Tibial nerve (tissue), 4 donors: ENCODE measurements around the gene HNRNPF. TPM values are rescaled to one million over a fixed set of nuclear protein-coding genes. Genes with fewer than 3 reads are reported as not detected.

ENCODE experiments used
- DNase-seq, 2 donors: peaks; one replicate each; pipeline ENCODE4 v3.0.0-alpha.2; 2019; ENCODE audit warnings: low spot score in 2 of 2
- H3K27ac ChIP-seq, 4 donors: fragments of 200-600 bp; sonication (generic) in 3 of 4; one replicate each; pipeline ENCODE4 v1.5.1; 2017 to 2019; ENCODE audit warnings: mild to moderate bottlenecking in 1 of 4
- H3K27me3 ChIP-seq, 2 donors: fragments of 200-600 bp; sonication (generic) in 1 of 2; one replicate each; pipeline versions ENCODE4 v1.5.1 to v1.6.0; 2017 to 2019
- H3K36me3 ChIP-seq, 3 donors: fragments of 200-600 bp; sonication (generic); one replicate each; pipeline ENCODE4 v1.5.1; 2018 to 2019
- H3K4me1 ChIP-seq, 4 donors: fragments of 200-600 bp; sonication (generic) in 3 of 4; one replicate each; pipeline ENCODE4 v1.5.1; 2017 to 2019
- H3K4me3 ChIP-seq, 4 donors: fragments of 200-600 bp; sonication (generic) in 3 of 4; one replicate each; pipeline ENCODE4 v1.5.1; 2017 to 2019; ENCODE audit warnings: mild to moderate bottlenecking in 1 of 4, moderate library complexity in 1 of 4
- H3K9me3 ChIP-seq, 4 donors: fragments of 200-600 bp; sonication (generic) in 3 of 4; one replicate each; pipeline ENCODE4 v1.5.1; 2017 to 2019
- CTCF ChIP-seq, 5 experiments: fragments of 200-600 bp in 3 of 5; fragments of 450-650 bp in 2 of 5; sonication (generic) in 3 of 5; IDR thresholded peaks; one replicate each; pipeline ENCODE4 v1.5.1; 2016 to 2019; ENCODE audit warnings: antibody characterized with exemption in 5 of 5, mild to moderate bottlenecking in 3 of 5, moderate library complexity in 2 of 5
- EP300 ChIP-seq, 2 donors: sonication (generic); formaldehyde crosslinking; IDR thresholded peaks; one replicate each; pipeline ENCODE4 v1.6.1; 2017; ENCODE audit warnings: antibody characterized with exemption in 2 of 2, mild to moderate bottlenecking in 1 of 2
- POLR2A ChIP-seq, 2 donors: fragments of 450-650 bp; IDR thresholded peaks; one replicate each; pipeline ENCODE4 v1.6.1; 2017; ENCODE audit warnings: antibody characterized with exemption in 2 of 2, mild to moderate bottlenecking in 2 of 2, moderate library complexity in 2 of 2
- WGBS, 2 donors: methylation state at CpG; one replicate each; pipeline ENCODE4 v1.1.5; 2018; 5-methylcytosine and 5-hydroxymethylcytosine counted together
- total RNA-seq, 4 donors: library from RNA; depleted of rRNA; stranded (reverse); fragments of >200 nt; gene quantifications; one replicate each; pipeline ENCODE4 v1.1.0, GENCODE V29; 2016

Gene HNRNPF
- total RNA-seq, 4 donors from 2014 or later, result 112 to 136 (median 134) TPM

- no peak for TF ChIP-seq POLR2A (IDR thresholded peaks at IDR 0.05)
- TF ChIP-seq EP300 (IDR thresholded peaks at IDR 0.05), result no peak
- no peak for TF ChIP-seq CTCF (IDR thresholded peaks at IDR 0.05)
- DNase-seq, result no peak
- peaks cover 0 to 72% (median 46%) of the 10 kb centered on the region in 4 donors for H3K4me1 ChIP-seq
- no peaks in the 10 kb centered on the region for H3K27me3 ChIP-seq
- no peak overlapping the region for H3K4me3 ChIP-seq
- WGBS, 2 donors, result 57% methylated on average over 6 of the region's 6 CpGs
- peaks cover 0 to 10% (median 0%) of the 10 kb centered on the region in 3 donors for H3K36me3 ChIP-seq
- H3K27ac ChIP-seq, result peak overlapping the region in 2 of 4 donors; percentile 0 to 6
- H3K9me3 ChIP-seq, result no peaks in the 10 kb centered on the region
These were observed 4.3 kb downstream of the HNRNPF start for GRCh38 chr10:43404704-43405084.

- Histone ChIP-seq H3K4me1 (peaks cover 0 to 76% (median 51%) of the 10 kb centered on the region in 4 donors), H3K9me3 (no peaks in the 10 kb centered on the region), H3K27ac (peak overlapping the region in 2 of 4 donors; percentile 0 to 6), H3K27me3 (no peaks in the 10 kb centered on the region), H3K4me3 (no peak overlapping the region), H3K36me3 (peaks cover 0 to 15% (median 0%) of the 10 kb centered on the region in 3 donors)
- WGBS, 2 donors, result 76 to 81% methylated on average over 14 of the region's 14 CpGs
- TF ChIP-seq EP300 (IDR thresholded peaks at IDR 0.05), result no peak
- TF ChIP-seq POLR2A (IDR thresholded peaks at IDR 0.05), result no peak
- TF ChIP-seq CTCF (IDR thresholded peaks at IDR 0.05), result no peak
- no peak for DNase-seq
These were observed 4.9 kb downstream of the HNRNPF start for GRCh38 chr10:43403911-43404703.

- peaks cover 0 to 87% (median 61%) of the 10 kb centered on the region in 4 donors for H3K4me1 ChIP-seq
These were observed 6.0 kb downstream of the HNRNPF start for GRCh38 chr10:43402880-43403452.

GRCh38 chr10:43402176-43402575 lies 6.8 kb downstream of the HNRNPF start:
- Histone ChIP-seq H3K9me3 (no peaks in the 10 kb centered on the region), H3K4me3 (no peak overlapping the region), H3K36me3 (peaks cover 0 to 15% (median 0%) of the 10 kb centered on the region in 3 donors), H3K4me1 (peaks cover 0 to 94% (median 65%) of the 10 kb centered on the region in 4 donors), H3K27me3 (no peaks in the 10 kb centered on the region), H3K27ac (peak overlapping the region in 1 of 4 donors; percentile 22)
- 56 to 58% methylated on average over 4 of the region's 4 CpGs for WGBS, 2 donors
- no peak for DNase-seq
- TF ChIP-seq CTCF (IDR thresholded peaks at IDR 0.05) (no peak), EP300 (IDR thresholded peaks at IDR 0.05) (no peak), POLR2A (IDR thresholded peaks at IDR 0.05) (no peak)

More at GRCh38 chr10:43402880-43403452, 6.0 kb downstream of the HNRNPF start:
- 83 to 89% methylated on average over 7 of the region's 7 CpGs for WGBS, 2 donors
- peaks cover 0 to 15% (median 0%) of the 10 kb centered on the region in 3 donors for H3K36me3 ChIP-seq
- TF ChIP-seq CTCF (IDR thresholded peaks at IDR 0.05), result no peak
- TF ChIP-seq EP300 (IDR thresholded peaks at IDR 0.05), result no peak
- TF ChIP-seq POLR2A (IDR thresholded peaks at IDR 0.05), result no peak
- no peak overlapping the region for H3K4me3 ChIP-seq
- no peaks in the 10 kb centered on the region for H3K9me3 ChIP-seq
- no peaks in the 10 kb centered on the region for H3K27me3 ChIP-seq
- H3K27ac ChIP-seq, result no peak overlapping the region
- DNase-seq, result no peak

GRCh38 chr10:43401627-43402026 lies 7.4 kb downstream of the HNRNPF start:
- Histone ChIP-seq H3K27me3 (no peaks in the 10 kb centered on the region), H3K4me1 (peaks cover 0 to 93% (median 63%) of the 10 kb centered on the region in 4 donors), H3K36me3 (peaks cover 0 to 15% (median 0%) of the 10 kb centered on the region in 3 donors), H3K27ac (peak overlapping the region in 1 of 4 donors; percentile 29), H3K4me3 (no peak overlapping the region), H3K9me3 (no peaks in the 10 kb centered on the region)
- TF ChIP-seq POLR2A (IDR thresholded peaks at IDR 0.05) (no peak), CTCF (IDR thresholded peaks at IDR 0.05) (no peak), EP300 (IDR thresholded peaks at IDR 0.05) (no peak)
- DNase-seq, result no peak
- 89 to 93% methylated on average over 2 of the region's 2 CpGs for whole genome bisulfite sequencing, 2 donors
